Upper lobe of left lung (tissue), 6 donors: ENCODE measurements around the gene TMEM43. TPM values are rescaled to one million over a fixed set of nuclear protein-coding genes. Genes with fewer than 3 reads are reported as not detected.

Source experiments
- ATAC-seq, 2 donors: fragments of 200-7000 bp; cut with Tn5 transposase; one replicate each; pipeline ENCODE4 v1.9.1; 2022; ENCODE audit warnings: mild to moderate bottlenecking in 2 of 2, moderate library complexity in 2 of 2; ENCODE audit not compliant: low FRiP score in 2 of 2
- DNase-seq, 2 donors: peaks; one replicate each; pipeline ENCODE4 v3.0.0-alpha.2; 2019 to 2020
- H3K27ac ChIP-seq, 4 donors: fragments of 200-600 bp; sonication (generic); one replicate each; pipeline ENCODE4 v1.5.1; 2016 to 2019
- H3K27me3 ChIP-seq, 4 donors: fragments of 200-600 bp; sonication (generic); one replicate each; pipeline ENCODE4 v1.5.1; 2017 to 2019
- H3K36me3 ChIP-seq, 4 donors: fragments of 200-600 bp; sonication (generic); one replicate each; pipeline ENCODE4 v1.5.1; 2016 to 2019
- H3K4me1 ChIP-seq, 4 donors: fragments of 200-600 bp; sonication (generic); one replicate each; pipeline ENCODE4 v1.5.1; 2018 to 2019
- H3K4me3 ChIP-seq, 4 donors: fragments of 200-600 bp; sonication (generic); one replicate each; pipeline ENCODE4 v1.5.1; 2017 to 2019; ENCODE audit warnings: mild to moderate bottlenecking in 2 of 4, moderate library complexity in 1 of 4
- H3K9me3 ChIP-seq, 4 donors: fragments of 200-600 bp; sonication (generic); one replicate each; pipeline ENCODE4 v1.5.1; 2018 to 2019
- CTCF ChIP-seq, 6 experiments: fragments of 450-650 bp in 4 of 6; fragments of 200-600 bp in 2 of 6; sonication (generic) in 2 of 6; IDR thresholded peaks; one replicate each; pipeline ENCODE4 v1.5.1; 2016 to 2019; ENCODE audit warnings: antibody characterized with exemption in 6 of 6
- EP300 ChIP-seq, 4 donors: sonication (generic); formaldehyde crosslinking; IDR thresholded peaks; one replicate each; pipeline ENCODE4 v1.5.1; 2017; ENCODE audit warnings: antibody characterized with exemption in 4 of 4, control low read depth in 2 of 4
- POLR2A ChIP-seq, 4 donors: fragments of 450-650 bp; IDR thresholded peaks; one replicate each; pipeline ENCODE4 v1.5.1; 2016 to 2017; ENCODE audit warnings: antibody characterized with exemption in 4 of 4, mild to moderate bottlenecking in 2 of 4
- POLR2AphosphoS5 ChIP-seq, 2 donors: sonication (generic); formaldehyde crosslinking; IDR thresholded peaks; one replicate each; pipeline ENCODE4 v1.5.1; 2017; ENCODE audit warnings: antibody characterized with exemption in 2 of 2
- WGBS, 2 donors: methylation state at CpG; one replicate each; pipeline ENCODE4 v1.1.5; 2017 to 2018; 5-methylcytosine and 5-hydroxymethylcytosine counted together
- total RNA-seq, 6 donors: library from RNA; depleted of rRNA in 4 of 6; stranded (reverse); fragments of >200 nt in 4 of 6; gene quantifications; one replicate each; pipeline versions ENCODE4 v1.1.0 to v1.2.1, GENCODE V29; 2016 to 2021
- donor health status: DM: no; HTN: no; CAD: no; lungs with moderate emphysema.
- donor health status: DM: no; HTN: yes; CAD: no; lungs with severe emphysema.

Gene TMEM43
- total RNA-seq, 6 donors from 2014 or later, result 48.2 to 158 (median 87.7) TPM

DNA sequence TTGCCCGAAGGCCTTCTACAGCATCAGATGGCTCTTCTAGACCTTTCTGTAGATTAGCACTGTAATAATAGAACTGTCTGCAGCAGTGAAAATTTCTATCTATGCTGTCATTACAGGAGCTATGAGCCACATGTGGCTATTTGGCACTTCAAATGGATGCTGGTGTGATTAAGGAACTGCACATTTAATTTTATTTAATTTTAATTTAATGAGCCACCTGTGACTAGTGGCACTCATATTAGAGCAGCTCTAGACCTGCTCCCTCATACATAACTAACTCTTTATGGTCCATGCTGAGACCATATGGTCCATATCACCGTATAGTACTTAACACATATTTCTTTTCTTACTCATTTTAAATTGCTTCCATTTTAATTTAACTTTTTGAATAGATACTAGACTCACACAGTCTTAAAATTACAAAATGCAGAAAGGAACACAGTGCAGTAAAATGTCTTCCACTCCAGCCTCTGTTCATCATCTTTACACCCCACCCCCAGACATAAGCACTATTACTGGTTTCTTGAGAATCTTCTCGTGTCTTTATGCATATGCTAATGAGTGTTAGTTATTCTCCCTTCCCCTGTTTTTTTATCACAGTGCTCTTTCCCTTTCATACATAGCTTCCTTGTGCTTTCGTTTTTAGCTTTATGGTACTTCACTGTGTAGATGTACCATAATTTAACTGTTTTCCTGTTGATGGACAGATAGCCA is 63.3 kb downstream of the TMEM43 start:
- 63 to 83% methylated on average over 4 of the region's 4 CpGs for WGBS, 2 donors
- ATAC-seq, result no peak

More for the DNA sequence above, 63.3 kb downstream of the TMEM43 start:
- DNase-seq, result no peak
- no peak for TF ChIP-seq POLR2AphosphoS5 (IDR thresholded peaks at IDR 0.05)
- no peak for TF ChIP-seq POLR2A (IDR thresholded peaks at IDR 0.05)
- no peak for TF ChIP-seq EP300 (IDR thresholded peaks at IDR 0.05)
- no peak for TF ChIP-seq CTCF (IDR thresholded peaks at IDR 0.05)
- Histone ChIP-seq H3K9me3 (no peaks in the 10 kb centered on the region), H3K27me3 (no peaks in the 10 kb centered on the region), H3K36me3 (peaks cover 12 to 51% (median 22%) of the 10 kb centered on the region in 4 donors), H3K27ac (no peak overlapping the region), H3K4me1 (peaks cover 0 to 2% (median 0%) of the 10 kb centered on the region in 4 donors), H3K4me3 (no peak overlapping the region)

Other genes starting within 250 kb of the TMEM43 start
- gene WNT7A, start 245.0 kb upstream of the TMEM43 start, total RNA-seq, result 10 to 100 TPM in 1 of 6 donors, 1 to 10 TPM in 5; 1.0 to 12.2 (median 6.8) TPM
- 10 to 100 TPM in 3 of 6 donors, 1 to 10 TPM in 3; 2.1 to 13.2 (median 10.5) TPM for gene CHCHD4, start 182 bp upstream of the TMEM43 start, total RNA-seq
- gene XPC, start 53.5 kb downstream of the TMEM43 start, total RNA-seq, result 10 to 100 TPM; 33.8 to 87.0 (median 46.6) TPM
- gene LSM3, start 53.8 kb downstream of the TMEM43 start, total RNA-seq, result 10 to 100 TPM in 1 of 6 donors, 1 to 10 TPM in 5; 2.1 to 10.3 (median 8.6) TPM